Measurements from ENCODE around the gene NTMT1. TPM values are rescaled to one million over a fixed set of nuclear protein-coding genes. Genes with fewer than 3 reads are reported as not detected.

Gene NTMT1
- total and polyA plus RNA-seq, 9 of the 15 experiments (the other 6 are each of a cell fraction or from before 2014, with no cell fraction given), result 42.1 to 116 (median 74.7) TPM

DNA sequence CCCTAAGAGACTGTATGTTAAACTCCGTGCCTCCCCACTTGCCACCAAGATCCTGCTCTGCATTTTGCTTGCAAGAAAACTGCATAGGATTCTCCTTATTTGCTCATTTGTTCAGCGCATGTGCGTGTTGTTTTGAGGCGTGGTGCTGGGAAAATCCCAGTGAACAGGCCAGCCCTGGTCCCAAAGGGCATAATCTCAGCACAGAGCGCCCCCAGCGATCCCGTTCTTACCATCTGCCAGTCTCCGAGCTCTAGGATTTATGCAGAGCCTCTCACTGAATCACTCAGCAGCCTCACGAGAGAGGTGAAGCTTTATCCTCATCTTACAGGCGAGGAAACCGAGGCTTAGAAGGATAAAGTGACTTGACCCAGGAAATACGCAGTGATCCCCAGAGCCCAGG is 51.0 kb downstream of the NTMT1 start:
- FAIRE-seq (no peak), DNase-seq (ENCODE audit: extremely low read depth in 1 of 4, low spot score in 3 of 4) (peak in 1 of 4 experiments; percentile 41), ATAC-seq (peak; percentile 6; the same call in 1 of the 3 replicates)
- Histone ChIP-seq H3K4me3 (no peak overlapping the region), H3K4me1 (replicated peaks in 1 of 2; ENCODE audit: control insufficient read depth in 2 of 2, insufficient read depth in 2 of 2, low read length in 2 of 2) (peaks cover 0 to 38% of the 10 kb centered on the region in 2 experiments; a peak in 3 of 5 replicates), H4K20me1 (replicated peaks; ENCODE audit: control insufficient read depth, insufficient read depth, low read length) (peaks cover 33% of the 10 kb centered on the region), H3K9me3 (replicated peaks; ENCODE audit: control insufficient read depth, insufficient read depth, low read depth, low read length) (peaks cover 2% of the 10 kb centered on the region; the same call in 1 of the 2 replicates), H3K36me3 (ENCODE audit: control insufficient read depth, insufficient read depth, low read length) (no peaks in the 10 kb centered on the region), H3K4me2 (ENCODE audit: insufficient read depth, low read length) (no peak overlapping the region), H3K27me3 (ENCODE audit: control insufficient read depth in 2 of 2, insufficient read depth in 2 of 2, low read length in 2 of 2) (peaks cover 44 to 83% of the 10 kb centered on the region in 2 experiments), H3K27ac (ENCODE audit: extremely low read depth, low read depth, low read length) (no peak overlapping the region), H3K9ac (ENCODE audit: insufficient read depth in 1 of 2, low read depth in 2 of 2, low read length in 2 of 2) (no peak overlapping the region), H3K79me2 (ENCODE audit: control insufficient read depth, insufficient read depth, low read length) (no peaks in the 10 kb centered on the region), H3K9me1 (ENCODE audit: control insufficient read depth, insufficient read depth, low read length) (no peaks in the 10 kb centered on the region), H2AFZ (ENCODE audit: low read depth, low read length) (no peak overlapping the region)
- ChIA-PET POLR2A (interaction anchor here (0.7 to 1.2 kb wide), 3 partner anchors 15 to 992 kb away, joined by 3 read pairs; no protein-coding TSS in a partner anchor), CTCF (ENCODE audit: low intra/inter-chr PET ratio) (interaction anchor here (0.6 kb wide), 1 partner anchor 1422 kb away, joined by 3 read pairs; no protein-coding TSS in a partner anchor)
- intact Hi-C loops (cut with micrococcal nuclease), result loop anchor here (10.0 kb wide), 1 partner anchor 982 kb away; no protein-coding TSS in a partner anchor
- in situ Hi-C loops (cut with MboI), result loop anchor here (10.0 kb wide), 1 partner anchor 1462 kb away; no protein-coding TSS in a partner anchor
- TF ChIP-seq CTCF (IDR thresholded peaks at IDR 0.05 in 2 of 3, conservative IDR thresholded peaks at IDR 0.05 in 1 of 3; ENCODE audit: insufficient read depth in 2 of 3, low read depth in 1 of 3, low read length in 3 of 3) (peak in 2 of 3 experiments; percentile 14 to 18; a peak in 1 of 6 replicates), ZC3H11A (IDR thresholded peaks at IDR 0.05; ENCODE audit: low read depth, low read length) (no peak), NRF1 (conservative IDR thresholded peaks at IDR 0.05 in 1 of 2, IDR thresholded peaks at IDR 0.05 in 1 of 2) (peak; percentile 68 to 74), E2F8 (IDR thresholded peaks at IDR 0.05; ENCODE audit: low read depth, partially characterized antibody) (no peak), PHB2 (IDR thresholded peaks at IDR 0.05; ENCODE audit: low read depth) (no peak)
- BruUV-seq (replicated peaks), result no TSS peak
- WGBS (ENCODE audit: insufficient coverage, low coverage, missing lambda C conversion rate), result 11% methylated on average over 12 of the region's 12 CpGs

Data from K562 (cell line).